Measurements from ENCODE around the gene HS3ST4.

HS3ST4 gene

DNA sequence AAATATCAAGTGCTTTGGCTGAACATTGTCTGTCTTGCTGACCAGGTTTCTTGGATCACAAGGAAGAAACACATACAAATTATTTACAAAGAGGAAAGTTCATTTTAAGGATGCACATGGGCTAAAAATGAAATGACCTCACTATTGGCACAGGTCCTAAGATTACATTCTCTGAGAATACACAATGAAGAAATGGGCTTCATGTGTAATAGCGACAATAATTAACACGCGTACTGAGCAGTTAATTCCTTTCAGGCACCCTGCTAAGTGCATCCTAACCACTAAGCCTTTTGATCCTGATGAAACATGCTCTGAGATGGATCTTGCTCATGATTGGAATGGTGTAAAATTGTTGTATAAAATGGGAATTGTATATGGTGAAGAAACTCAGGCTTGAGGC lies 429.0 kb downstream of the HS3ST4 start:
- no peak overlapping the region for H3K4me3 ChIP-seq (ENCODE audit: low read depth in 1 of 2, low read length in 2 of 2)
- no peaks in the 10 kb centered on the region for H3K4me1 ChIP-seq (ENCODE audit: insufficient read depth, low read length)

DNA sequence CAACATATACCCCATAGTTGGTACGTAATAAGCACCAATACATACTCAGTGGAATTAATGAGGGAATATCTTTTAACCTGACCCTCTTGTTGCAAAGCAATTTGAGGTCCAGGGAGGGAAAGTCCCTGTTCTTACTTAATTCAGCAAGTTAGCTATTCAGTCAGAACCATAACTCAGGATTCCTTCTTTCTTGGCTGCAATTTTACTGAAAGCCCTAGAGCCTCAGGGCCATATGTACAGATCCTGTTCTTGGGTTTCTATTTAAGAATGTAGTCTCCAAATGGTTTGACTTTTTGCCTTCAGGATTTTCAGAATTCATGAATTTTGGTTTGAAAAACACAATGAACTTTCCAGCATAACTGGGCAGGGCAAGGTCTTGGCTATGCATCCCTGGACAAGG lies 436.5 kb downstream of the HS3ST4 start:
- no peak overlapping the region for H3K27ac ChIP-seq (ENCODE audit: low read length)
- H3K4me2 ChIP-seq (ENCODE audit: insufficient read depth, low read length): no peak overlapping the region
- H2AFZ ChIP-seq (ENCODE audit: low read depth, low read length): no peak overlapping the region

More for the DNA sequence above, 429.0 kb downstream of the HS3ST4 start:
- H3K27me3 ChIP-seq (ENCODE audit: insufficient read depth, low read length, poor library complexity): no peaks in the 10 kb centered on the region
- H3K36me3 ChIP-seq (ENCODE audit: insufficient read depth, low read length): no peaks in the 10 kb centered on the region
- H3K79me2 ChIP-seq (ENCODE audit: insufficient read depth, low read length): no peaks in the 10 kb centered on the region
- no peaks in the 10 kb centered on the region for H3K9me3 ChIP-seq (ENCODE audit: insufficient read depth, low read length, severe bottlenecking)
- TF ChIP-seq, protein P1, sequence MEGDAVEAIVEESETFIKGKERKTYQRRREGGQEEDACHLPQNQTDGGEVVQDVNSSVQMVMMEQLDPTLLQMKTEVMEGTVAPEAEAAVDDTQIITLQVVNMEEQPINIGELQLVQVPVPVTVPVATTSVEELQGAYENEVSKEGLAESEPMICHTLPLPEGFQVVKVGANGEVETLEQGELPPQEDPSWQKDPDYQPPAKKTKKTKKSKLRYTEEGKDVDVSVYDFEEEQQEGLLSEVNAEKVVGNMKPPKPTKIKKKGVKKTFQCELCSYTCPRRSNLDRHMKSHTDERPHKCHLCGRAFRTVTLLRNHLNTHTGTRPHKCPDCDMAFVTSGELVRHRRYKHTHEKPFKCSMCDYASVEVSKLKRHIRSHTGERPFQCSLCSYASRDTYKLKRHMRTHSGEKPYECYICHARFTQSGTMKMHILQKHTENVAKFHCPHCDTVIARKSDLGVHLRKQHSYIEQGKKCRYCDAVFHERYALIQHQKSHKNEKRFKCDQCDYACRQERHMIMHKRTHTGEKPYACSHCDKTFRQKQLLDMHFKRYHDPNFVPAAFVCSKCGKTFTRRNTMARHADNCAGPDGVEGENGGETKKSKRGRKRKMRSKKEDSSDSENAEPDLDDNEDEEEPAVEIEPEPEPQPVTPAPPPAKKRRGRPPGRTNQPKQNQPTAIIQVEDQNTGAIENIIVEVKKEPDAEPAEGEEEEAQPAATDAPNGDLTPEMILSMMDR (IDR thresholded peaks at IDR 0.05; ENCODE audit: borderline replicate concordance, extremely low read depth, low read length, poor library complexity, severe bottlenecking): no peak
- TF ChIP-seq EZH2 (IDR thresholded peaks at IDR 0.05; ENCODE audit: borderline replicate concordance, low read depth, low read length, severe bottlenecking): no peak
- no peak overlapping the region for H2AFZ ChIP-seq (ENCODE audit: low read depth, low read length)
- no peak overlapping the region for H3K27ac ChIP-seq (ENCODE audit: low read length)
- H3K4me2 ChIP-seq (ENCODE audit: insufficient read depth, low read length): no peak overlapping the region
- H3K9ac ChIP-seq (ENCODE audit: low read depth, low read length): no peak overlapping the region
- ATAC-seq (ENCODE audit: insufficient read depth, low read depth) (no peak), DNase-seq (no peak)
- H4K20me1 ChIP-seq (ENCODE audit: insufficient read depth, low read length): no peaks in the 10 kb centered on the region

DNA sequence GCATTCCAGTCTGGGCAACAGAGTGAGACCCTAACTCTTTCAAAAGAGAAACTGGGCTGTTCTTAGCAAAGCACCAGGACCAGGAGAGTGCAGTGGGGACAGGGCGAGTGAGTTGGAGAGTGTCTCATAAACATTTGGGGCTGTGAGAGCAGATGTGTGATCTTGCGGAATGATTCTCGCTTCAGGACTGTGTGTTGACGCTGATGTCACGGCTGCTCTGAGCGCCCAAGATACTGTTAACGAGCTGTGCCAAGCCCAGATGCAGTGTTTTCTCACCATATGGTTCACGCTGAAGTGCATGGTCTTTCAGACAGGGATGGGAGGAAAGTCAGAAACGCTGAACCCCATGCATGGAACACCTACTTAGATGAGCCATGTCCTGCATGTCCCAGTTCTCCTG lies 438.2 kb downstream of the HS3ST4 start:
- no peaks in the 10 kb centered on the region for H3K9me3 ChIP-seq (ENCODE audit: insufficient read depth, low read length, severe bottlenecking)
- H3K36me3 ChIP-seq (ENCODE audit: insufficient read depth, low read length): no peaks in the 10 kb centered on the region
- H3K4me3 ChIP-seq (ENCODE audit: low read depth in 1 of 2, low read length in 2 of 2): no peak overlapping the region
- DNase-seq: no peak
- H2AFZ ChIP-seq (ENCODE audit: low read depth, low read length): no peak overlapping the region
- H3K27ac ChIP-seq (ENCODE audit: low read length): no peak overlapping the region
- H4K20me1 ChIP-seq (ENCODE audit: insufficient read depth, low read length): no peaks in the 10 kb centered on the region
- H3K79me2 ChIP-seq (ENCODE audit: insufficient read depth, low read length): no peaks in the 10 kb centered on the region
- H3K27me3 ChIP-seq (ENCODE audit: insufficient read depth, low read length, poor library complexity): peaks cover 3% of the 10 kb centered on the region
- no peak overlapping the region for H3K9ac ChIP-seq (ENCODE audit: low read depth, low read length)
- no peak for ATAC-seq (ENCODE audit: insufficient read depth, low read depth)
- no peak for TF ChIP-seq EZH2 (IDR thresholded peaks at IDR 0.05; ENCODE audit: borderline replicate concordance, low read depth, low read length, severe bottlenecking)
- TF ChIP-seq, protein P1 (IDR thresholded peaks at IDR 0.05; ENCODE audit: borderline replicate concordance, extremely low read depth, low read length, poor library complexity, severe bottlenecking): no peak
- H3K4me1 ChIP-seq (ENCODE audit: insufficient read depth, low read length): no peaks in the 10 kb centered on the region
- H3K4me2 ChIP-seq (ENCODE audit: insufficient read depth, low read length): no peak overlapping the region

More for the DNA sequence above, 436.5 kb downstream of the HS3ST4 start:
- DNase-seq: no peak
- Histone ChIP-seq H3K4me3 (ENCODE audit: low read depth in 1 of 2, low read length in 2 of 2) (no peak overlapping the region), H3K79me2 (ENCODE audit: insufficient read depth, low read length) (no peaks in the 10 kb centered on the region), H4K20me1 (ENCODE audit: insufficient read depth, low read length) (no peaks in the 10 kb centered on the region), H3K4me1 (ENCODE audit: insufficient read depth, low read length) (no peaks in the 10 kb centered on the region), H3K9me3 (ENCODE audit: insufficient read depth, low read length, severe bottlenecking) (no peaks in the 10 kb centered on the region), H3K9ac (ENCODE audit: low read depth, low read length) (no peak overlapping the region), H3K36me3 (ENCODE audit: insufficient read depth, low read length) (no peaks in the 10 kb centered on the region), H3K27me3 (ENCODE audit: insufficient read depth, low read length, poor library complexity) (peaks cover 3% of the 10 kb centered on the region)
- TF ChIP-seq, protein P1 (IDR thresholded peaks at IDR 0.05; ENCODE audit: borderline replicate concordance, extremely low read depth, low read length, poor library complexity, severe bottlenecking): no peak
- no peak for TF ChIP-seq EZH2 (IDR thresholded peaks at IDR 0.05; ENCODE audit: borderline replicate concordance, low read depth, low read length, severe bottlenecking)
- ATAC-seq (ENCODE audit: insufficient read depth, low read depth): no peak
